Measurements from ENCODE around the gene NRXN3. TPM values are rescaled to one million over a fixed set of nuclear protein-coding genes. Genes with fewer than 3 reads are reported as not detected.

The NRXN3 gene
- total RNA-seq, 1 experiment from 2014 or later: not detected

DNA sequence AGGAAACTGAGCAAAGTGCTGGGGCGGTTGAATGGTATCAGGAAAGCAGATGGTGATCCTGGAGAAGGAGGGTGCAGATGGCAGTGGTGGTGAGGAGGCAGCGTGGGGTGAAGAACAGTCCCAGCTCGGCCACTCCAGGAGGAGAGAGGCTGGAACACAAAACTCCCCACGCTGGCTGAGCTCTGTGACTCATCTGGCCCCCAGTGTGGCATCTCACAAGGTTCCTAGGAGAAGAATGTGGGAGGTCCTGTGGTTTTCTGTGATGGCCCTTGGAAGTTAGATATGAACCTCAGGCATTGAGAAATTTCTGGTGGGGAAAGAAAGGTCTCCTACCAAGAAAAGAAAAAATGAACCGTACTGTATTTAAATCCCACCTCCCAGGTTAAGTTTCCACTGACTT lies 8.0 kb upstream of the NRXN3 start:
- ATAC-seq: no peak
- Histone ChIP-seq H4K20me1 (ENCODE audit: insufficient read depth) (no peaks in the 10 kb centered on the region), H3K27me3 (ENCODE audit: insufficient read depth, low read length) (peaks cover 44% of the 10 kb centered on the region), H3K79me2 (ENCODE audit: insufficient read depth, low read length) (no peaks in the 10 kb centered on the region), H3K36me3 (ENCODE audit: control insufficient read depth in 1 of 2, insufficient read depth in 2 of 2, low read length in 2 of 2) (no peaks in the 10 kb centered on the region), H2AFZ (ENCODE audit: low read depth, low read length, poor library complexity, severe bottlenecking) (no peak overlapping the region), H3K9ac (ENCODE audit: low read length) (no peak overlapping the region), H3K4me1 (ENCODE audit: control insufficient read depth in 1 of 2, insufficient read depth in 2 of 2, low read length in 2 of 2) (no peaks in the 10 kb centered on the region), H3K9me2 (ENCODE audit: insufficient read depth) (no peaks in the 10 kb centered on the region), H3K27ac (ENCODE audit: low read depth, low read length) (no peak overlapping the region), H3K9me3 (ENCODE audit: control insufficient read depth in 1 of 2, insufficient read depth in 1 of 2, low read depth in 1 of 2, low read length in 2 of 2) (no peaks in the 10 kb centered on the region), H3K4me2 (ENCODE audit: low read length) (no peak overlapping the region), H3K4me3 (replicated peaks in 1 of 2; ENCODE audit: low read depth in 1 of 2, low read length in 2 of 2) (no peak overlapping the region)
- ChIA-PET RAD21 (ENCODE audit: low non-redundant PET in 1 of 2, low total read pairs in 2 of 2, uncharacterized antibody in 2 of 2, unreplicated experiment in 2 of 2) (no interaction called here), CTCF (no interaction called here), POLR2A (no interaction called here)
- intact Hi-C loops (cut with micrococcal nuclease): loop anchor here (5.0 to 10.0 kb wide), 2 partner anchors 140 to 433 kb away; no protein-coding TSS in a partner anchor
- no TSS peak for BruUV-seq (replicated peaks)
- TF ChIP-seq ELF1 (IDR thresholded peaks at IDR 0.05; ENCODE audit: borderline replicate concordance, low read depth): no peak
- no peak for TF ChIP-seq TCF7L2 (IDR thresholded peaks at IDR 0.05; ENCODE audit: borderline replicate concordance, extremely low read depth, insufficient read depth, insufficient read length)
- no peak for TF ChIP-seq CEBPB (IDR thresholded peaks at IDR 0.05; ENCODE audit: low read depth)
- TF ChIP-seq ZFX (IDR thresholded peaks at IDR 0.05): no peak
- TF ChIP-seq, protein P1, sequence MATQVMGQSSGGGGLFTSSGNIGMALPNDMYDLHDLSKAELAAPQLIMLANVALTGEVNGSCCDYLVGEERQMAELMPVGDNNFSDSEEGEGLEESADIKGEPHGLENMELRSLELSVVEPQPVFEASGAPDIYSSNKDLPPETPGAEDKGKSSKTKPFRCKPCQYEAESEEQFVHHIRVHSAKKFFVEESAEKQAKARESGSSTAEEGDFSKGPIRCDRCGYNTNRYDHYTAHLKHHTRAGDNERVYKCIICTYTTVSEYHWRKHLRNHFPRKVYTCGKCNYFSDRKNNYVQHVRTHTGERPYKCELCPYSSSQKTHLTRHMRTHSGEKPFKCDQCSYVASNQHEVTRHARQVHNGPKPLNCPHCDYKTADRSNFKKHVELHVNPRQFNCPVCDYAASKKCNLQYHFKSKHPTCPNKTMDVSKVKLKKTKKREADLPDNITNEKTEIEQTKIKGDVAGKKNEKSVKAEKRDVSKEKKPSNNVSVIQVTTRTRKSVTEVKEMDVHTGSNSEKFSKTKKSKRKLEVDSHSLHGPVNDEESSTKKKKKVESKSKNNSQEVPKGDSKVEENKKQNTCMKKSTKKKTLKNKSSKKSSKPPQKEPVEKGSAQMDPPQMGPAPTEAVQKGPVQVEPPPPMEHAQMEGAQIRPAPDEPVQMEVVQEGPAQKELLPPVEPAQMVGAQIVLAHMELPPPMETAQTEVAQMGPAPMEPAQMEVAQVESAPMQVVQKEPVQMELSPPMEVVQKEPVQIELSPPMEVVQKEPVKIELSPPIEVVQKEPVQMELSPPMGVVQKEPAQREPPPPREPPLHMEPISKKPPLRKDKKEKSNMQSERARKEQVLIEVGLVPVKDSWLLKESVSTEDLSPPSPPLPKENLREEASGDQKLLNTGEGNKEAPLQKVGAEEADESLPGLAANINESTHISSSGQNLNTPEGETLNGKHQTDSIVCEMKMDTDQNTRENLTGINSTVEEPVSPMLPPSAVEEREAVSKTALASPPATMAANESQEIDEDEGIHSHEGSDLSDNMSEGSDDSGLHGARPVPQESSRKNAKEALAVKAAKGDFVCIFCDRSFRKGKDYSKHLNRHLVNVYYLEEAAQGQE (IDR thresholded peaks at IDR 0.05; ENCODE audit: low read depth): no peak
- no peak for TF ChIP-seq CTCF (IDR thresholded peaks at IDR 0.05 in 2 of 3, conservative IDR thresholded peaks at IDR 0.05 in 1 of 3; ENCODE audit: borderline replicate concordance in 1 of 3, insufficient read depth in 1 of 3, low read depth in 2 of 3, low read length in 2 of 3)
- no peak for TF ChIP-seq EZH2 (IDR thresholded peaks at IDR 0.05)
- no peak for TF ChIP-seq RAD21 (IDR thresholded peaks at IDR 0.05; ENCODE audit: low read depth)
- TF ChIP-seq SRF (IDR thresholded peaks at IDR 0.05; ENCODE audit: low read depth): no peak
- TF ChIP-seq SP1 (IDR thresholded peaks at IDR 0.05; ENCODE audit: low read depth): no peak
- no peak for TF ChIP-seq CBX3 (IDR thresholded peaks at IDR 0.05; ENCODE audit: low read depth)
- no peak for TF ChIP-seq ZBTB33 (IDR thresholded peaks at IDR 0.05; ENCODE audit: extremely low read depth, insufficient replicate concordance, low read length)
- TF ChIP-seq FOSL1 (IDR thresholded peaks at IDR 0.05; ENCODE audit: low read depth): no peak
- no peak for TF ChIP-seq EGR1 (IDR thresholded peaks at IDR 0.05; ENCODE audit: low read depth)
- TF ChIP-seq POLR2AphosphoS5 (IDR thresholded peaks at IDR 0.05; ENCODE audit: low read depth, low read length): no peak
- no peak for TF ChIP-seq POLR2A (IDR thresholded peaks at IDR 0.05; ENCODE audit: borderline replicate concordance, extremely low read depth, insufficient read depth, insufficient read length)
- DNase-seq (ENCODE audit: low read depth, low spot score): no peak

Data from HCT116 (cell line).